ENCODE measurements around the gene TACR1. TPM values are rescaled to one million over a fixed set of nuclear protein-coding genes. Genes with fewer than 3 reads are reported as not detected.

Gene TACR1
- total and polyA plus RNA-seq, 2 of the 8 experiments (the other 6 are each of a cell fraction or from before 2014, with no cell fraction given): 0.09 to 0.37 TPM

DNA sequence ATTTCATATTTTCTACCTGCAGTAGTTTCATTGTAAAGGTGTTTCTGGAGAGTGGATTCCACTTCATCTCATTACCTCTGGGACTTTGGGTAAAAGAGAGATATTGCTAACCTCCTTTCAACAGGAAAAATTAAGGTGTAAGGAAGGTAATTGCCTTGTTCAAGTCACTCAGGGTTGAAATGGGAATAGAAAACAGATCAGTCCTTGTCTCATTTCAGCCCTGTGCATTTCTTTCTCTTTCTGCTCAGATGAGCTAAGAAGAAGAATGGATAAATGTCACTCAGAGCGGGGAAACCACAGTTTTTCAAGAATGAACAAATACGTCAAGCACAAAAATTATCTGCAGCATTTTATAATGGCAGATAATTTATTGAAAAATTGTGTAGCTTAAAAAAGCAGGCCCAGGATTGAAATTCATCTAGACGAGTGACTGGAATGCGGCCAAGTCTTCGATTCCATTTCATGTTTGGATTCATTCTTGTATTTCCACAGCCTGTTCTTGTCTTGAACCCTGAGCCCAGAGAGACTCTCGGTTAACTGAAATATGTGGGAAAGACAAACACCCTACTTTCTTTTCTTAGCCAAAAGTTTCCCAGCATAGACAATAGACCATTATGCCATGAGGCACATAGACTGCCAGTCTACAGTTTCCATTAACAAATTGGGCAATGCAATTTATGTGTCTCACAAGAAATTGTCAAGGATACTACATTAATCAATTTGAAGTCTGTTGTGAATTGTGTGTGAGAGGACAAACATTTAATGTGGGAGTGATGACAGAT lies 133.0 kb downstream of the TACR1 start (continued):
- TF ChIP-seq, protein P1, sequence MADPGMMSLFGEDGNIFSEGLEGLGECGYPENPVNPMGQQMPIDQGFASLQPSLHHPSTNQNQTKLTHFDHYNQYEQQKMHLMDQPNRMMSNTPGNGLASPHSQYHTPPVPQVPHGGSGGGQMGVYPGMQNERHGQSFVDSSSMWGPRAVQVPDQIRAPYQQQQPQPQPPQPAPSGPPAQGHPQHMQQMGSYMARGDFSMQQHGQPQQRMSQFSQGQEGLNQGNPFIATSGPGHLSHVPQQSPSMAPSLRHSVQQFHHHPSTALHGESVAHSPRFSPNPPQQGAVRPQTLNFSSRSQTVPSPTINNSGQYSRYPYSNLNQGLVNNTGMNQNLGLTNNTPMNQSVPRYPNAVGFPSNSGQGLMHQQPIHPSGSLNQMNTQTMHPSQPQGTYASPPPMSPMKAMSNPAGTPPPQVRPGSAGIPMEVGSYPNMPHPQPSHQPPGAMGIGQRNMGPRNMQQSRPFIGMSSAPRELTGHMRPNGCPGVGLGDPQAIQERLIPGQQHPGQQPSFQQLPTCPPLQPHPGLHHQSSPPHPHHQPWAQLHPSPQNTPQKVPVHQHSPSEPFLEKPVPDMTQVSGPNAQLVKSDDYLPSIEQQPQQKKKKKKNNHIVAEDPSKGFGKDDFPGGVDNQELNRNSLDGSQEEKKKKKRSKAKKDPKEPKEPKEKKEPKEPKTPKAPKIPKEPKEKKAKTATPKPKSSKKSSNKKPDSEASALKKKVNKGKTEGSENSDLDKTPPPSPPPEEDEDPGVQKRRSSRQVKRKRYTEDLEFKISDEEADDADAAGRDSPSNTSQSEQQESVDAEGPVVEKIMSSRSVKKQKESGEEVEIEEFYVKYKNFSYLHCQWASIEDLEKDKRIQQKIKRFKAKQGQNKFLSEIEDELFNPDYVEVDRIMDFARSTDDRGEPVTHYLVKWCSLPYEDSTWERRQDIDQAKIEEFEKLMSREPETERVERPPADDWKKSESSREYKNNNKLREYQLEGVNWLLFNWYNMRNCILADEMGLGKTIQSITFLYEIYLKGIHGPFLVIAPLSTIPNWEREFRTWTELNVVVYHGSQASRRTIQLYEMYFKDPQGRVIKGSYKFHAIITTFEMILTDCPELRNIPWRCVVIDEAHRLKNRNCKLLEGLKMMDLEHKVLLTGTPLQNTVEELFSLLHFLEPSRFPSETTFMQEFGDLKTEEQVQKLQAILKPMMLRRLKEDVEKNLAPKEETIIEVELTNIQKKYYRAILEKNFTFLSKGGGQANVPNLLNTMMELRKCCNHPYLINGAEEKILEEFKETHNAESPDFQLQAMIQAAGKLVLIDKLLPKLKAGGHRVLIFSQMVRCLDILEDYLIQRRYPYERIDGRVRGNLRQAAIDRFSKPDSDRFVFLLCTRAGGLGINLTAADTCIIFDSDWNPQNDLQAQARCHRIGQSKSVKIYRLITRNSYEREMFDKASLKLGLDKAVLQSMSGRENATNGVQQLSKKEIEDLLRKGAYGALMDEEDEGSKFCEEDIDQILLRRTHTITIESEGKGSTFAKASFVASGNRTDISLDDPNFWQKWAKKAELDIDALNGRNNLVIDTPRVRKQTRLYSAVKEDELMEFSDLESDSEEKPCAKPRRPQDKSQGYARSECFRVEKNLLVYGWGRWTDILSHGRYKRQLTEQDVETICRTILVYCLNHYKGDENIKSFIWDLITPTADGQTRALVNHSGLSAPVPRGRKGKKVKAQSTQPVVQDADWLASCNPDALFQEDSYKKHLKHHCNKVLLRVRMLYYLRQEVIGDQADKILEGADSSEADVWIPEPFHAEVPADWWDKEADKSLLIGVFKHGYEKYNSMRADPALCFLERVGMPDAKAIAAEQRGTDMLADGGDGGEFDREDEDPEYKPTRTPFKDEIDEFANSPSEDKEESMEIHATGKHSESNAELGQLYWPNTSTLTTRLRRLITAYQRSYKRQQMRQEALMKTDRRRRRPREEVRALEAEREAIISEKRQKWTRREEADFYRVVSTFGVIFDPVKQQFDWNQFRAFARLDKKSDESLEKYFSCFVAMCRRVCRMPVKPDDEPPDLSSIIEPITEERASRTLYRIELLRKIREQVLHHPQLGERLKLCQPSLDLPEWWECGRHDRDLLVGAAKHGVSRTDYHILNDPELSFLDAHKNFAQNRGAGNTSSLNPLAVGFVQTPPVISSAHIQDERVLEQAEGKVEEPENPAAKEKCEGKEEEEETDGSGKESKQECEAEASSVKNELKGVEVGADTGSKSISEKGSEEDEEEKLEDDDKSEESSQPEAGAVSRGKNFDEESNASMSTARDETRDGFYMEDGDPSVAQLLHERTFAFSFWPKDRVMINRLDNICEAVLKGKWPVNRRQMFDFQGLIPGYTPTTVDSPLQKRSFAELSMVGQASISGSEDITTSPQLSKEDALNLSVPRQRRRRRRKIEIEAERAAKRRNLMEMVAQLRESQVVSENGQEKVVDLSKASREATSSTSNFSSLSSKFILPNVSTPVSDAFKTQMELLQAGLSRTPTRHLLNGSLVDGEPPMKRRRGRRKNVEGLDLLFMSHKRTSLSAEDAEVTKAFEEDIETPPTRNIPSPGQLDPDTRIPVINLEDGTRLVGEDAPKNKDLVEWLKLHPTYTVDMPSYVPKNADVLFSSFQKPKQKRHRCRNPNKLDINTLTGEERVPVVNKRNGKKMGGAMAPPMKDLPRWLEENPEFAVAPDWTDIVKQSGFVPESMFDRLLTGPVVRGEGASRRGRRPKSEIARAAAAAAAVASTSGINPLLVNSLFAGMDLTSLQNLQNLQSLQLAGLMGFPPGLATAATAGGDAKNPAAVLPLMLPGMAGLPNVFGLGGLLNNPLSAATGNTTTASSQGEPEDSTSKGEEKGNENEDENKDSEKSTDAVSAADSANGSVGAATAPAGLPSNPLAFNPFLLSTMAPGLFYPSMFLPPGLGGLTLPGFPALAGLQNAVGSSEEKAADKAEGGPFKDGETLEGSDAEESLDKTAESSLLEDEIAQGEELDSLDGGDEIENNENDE (IDR thresholded peaks at IDR 0.05; ENCODE audit: insufficient replicate concordance, low read length): no peak
- TF ChIP-seq HDAC6 (IDR thresholded peaks at IDR 0.05; ENCODE audit: low read depth, low read length) (no peak), SP4 (IDR thresholded peaks at IDR 0.05; ENCODE audit: low read length) (no peak), ZNF274 (IDR thresholded peaks at IDR 0.05; ENCODE audit: borderline replicate concordance, extremely low read depth, low read length) (no peak), SIX5 (IDR thresholded peaks at IDR 0.05; ENCODE audit: low read depth, low read length) (no peak), ASH2L (IDR thresholded peaks at IDR 0.05; ENCODE audit: low read length) (no peak), KDM1A (IDR thresholded peaks at IDR 0.05; ENCODE audit: borderline replicate concordance, low read length) (no peak), MAFK (IDR thresholded peaks at IDR 0.05; ENCODE audit: low read depth, low read length) (no peak), SP1 (IDR thresholded peaks at IDR 0.05; ENCODE audit: low read depth, low read length) (no peak), TAF7 (optimal IDR thresholded peaks at IDR 0.05; ENCODE audit: borderline replicate concordance, low read depth, low read length) (no peak), NRF1 (IDR thresholded peaks at IDR 0.05; ENCODE audit: low read depth, low read length) (no peak)

All from H1 (cell line).